Kidney epithelial cell (primary cell): ENCODE data around the gene C1QC. TPM values are rescaled to one million over a fixed set of nuclear protein-coding genes. Genes with fewer than 3 reads are reported as not detected.

Experiments used
- DNase-seq: peaks from one replicate; pipeline ENCODE4 v3.0.0-alpha.2; 2010; ENCODE audit warnings: low read depth
- H3K27me3 ChIP-seq: 2 replicates; pipeline ENCODE4 v1.6.0; 2011; ENCODE audit warnings: low read length; ENCODE audit not compliant: control insufficient read depth, insufficient read depth
- H3K36me3 ChIP-seq: 2 replicates; pipeline ENCODE4 v1.5.1; 2011; ENCODE audit warnings: low read length; ENCODE audit not compliant: control insufficient read depth, insufficient read depth
- H3K4me3 ChIP-seq: 2 replicates; pipeline ENCODE4 v1.5.1; 2011; ENCODE audit warnings: low read depth, mild to moderate bottlenecking, control low read depth, low read length
- CTCF ChIP-seq: IDR thresholded peaks from 2 replicates; pipeline ENCODE4 v1.5.1; 2011; ENCODE audit warnings: mild to moderate bottlenecking, moderate library complexity, low read length, control low read depth, inconsistent platforms; ENCODE audit not compliant: insufficient read depth, poor library complexity, severe bottlenecking
- total RNA-seq: library from RNA; depleted of rRNA; stranded (reverse); fragments of >200 nt; gene quantifications from 2 replicates; pipeline ENCODE4 v1.2.3, GENCODE V29; 2015

C1QC gene
- total RNA-seq, 1 donor from 2014 or later: 0.58 TPM

GRCh38 chr1:22621761-22622160, 21.7 kb upstream of the C1QC start:
- Histone ChIP-seq H3K27me3 (peaks cover 53% of the 10 kb centered on the region), H3K36me3 (no peaks in the 10 kb centered on the region), H3K4me3 (no peak overlapping the region)
- no peak for TF ChIP-seq CTCF
- no peak for DNase-seq

DNA sequence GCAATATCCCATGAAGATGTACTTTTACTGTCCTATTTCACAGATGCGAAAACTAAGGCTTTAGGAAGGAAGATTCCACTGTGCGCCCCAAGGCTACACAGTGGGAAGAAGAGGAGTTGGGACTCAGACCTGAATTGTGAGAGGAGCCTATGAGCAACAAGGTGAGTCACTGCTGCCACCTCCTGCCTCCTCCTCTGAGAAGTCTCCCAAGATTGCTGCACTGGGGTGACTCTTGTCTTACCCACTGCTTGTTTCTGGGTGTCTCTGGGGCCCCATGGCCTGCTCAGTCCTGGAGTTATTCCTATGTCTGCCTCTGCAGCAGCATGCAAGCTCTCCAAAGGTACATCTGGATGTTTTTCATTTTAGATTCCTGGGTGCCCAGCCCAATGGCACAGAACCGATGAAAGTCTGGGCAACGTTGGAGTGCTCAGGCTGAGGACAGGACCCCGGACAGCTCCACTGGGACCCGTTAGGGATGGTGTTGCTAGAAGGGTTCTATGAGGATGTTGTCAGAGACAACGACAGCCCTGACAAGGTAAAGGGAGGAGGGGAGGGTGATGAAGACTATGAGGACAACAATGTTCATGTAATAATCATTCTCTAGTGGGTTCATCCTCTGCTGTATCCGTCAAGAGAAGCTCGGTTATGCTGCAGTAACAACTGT, 18.0 kb upstream of the C1QC start:
- H3K27me3 ChIP-seq: peaks cover 42% of the 10 kb centered on the region
- no peak overlapping the region for H3K4me3 ChIP-seq
- no peaks in the 10 kb centered on the region for H3K36me3 ChIP-seq
- no peak for TF ChIP-seq CTCF
- no peak for DNase-seq

GRCh38 chr1:22626237-22627157, 16.9 kb upstream of the C1QC start:
- Histone ChIP-seq H3K4me3 (no peak overlapping the region), H3K27me3 (peaks cover 39% of the 10 kb centered on the region), H3K36me3 (no peaks in the 10 kb centered on the region)
- TF ChIP-seq CTCF: no peak
- DNase-seq: no peak

DNA sequence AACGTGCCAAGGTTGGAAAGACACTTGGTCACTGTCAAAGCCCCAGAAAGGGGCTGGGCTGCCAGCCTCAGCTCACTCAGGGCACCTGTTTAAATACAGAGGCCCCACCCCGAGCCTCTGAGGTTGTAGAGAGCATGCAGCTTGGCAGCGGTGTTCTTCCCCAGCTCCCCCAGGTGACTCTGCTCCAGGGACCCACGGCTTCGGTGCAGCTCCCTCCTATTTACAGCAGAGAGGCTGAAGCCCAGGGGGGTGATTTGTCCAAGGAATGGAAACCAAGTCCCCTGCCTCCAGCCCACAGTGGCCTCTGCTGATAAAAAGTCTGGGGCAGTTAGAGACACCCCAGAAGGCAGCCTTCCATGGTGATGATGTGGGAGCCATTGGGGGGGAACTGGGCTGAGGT, 16.1 kb upstream of the C1QC start:
- Histone ChIP-seq H3K36me3 (no peaks in the 10 kb centered on the region), H3K27me3 (peaks cover 34% of the 10 kb centered on the region), H3K4me3 (no peak overlapping the region)
- DNase-seq: no peak
- no peak for TF ChIP-seq CTCF

- no peak for DNase-seq
- TF ChIP-seq CTCF: no peak
- H3K36me3 ChIP-seq: no peaks in the 10 kb centered on the region
- H3K27me3 ChIP-seq: peaks cover 38% of the 10 kb centered on the region
- no peak overlapping the region for H3K4me3 ChIP-seq
Measured at GRCh38 chr1:22628698-22629444, 14.6 kb upstream of the C1QC start.
